HepG2 (cell line): ENCODE results near the gene MGAT5.

Source experiments
- RXRA ChIP-seq: sonication (generic); formaldehyde crosslinking; IDR thresholded peaks from 2 replicates; pipeline ENCODE4 v1.5.1; 2020; ENCODE audit warnings: missing genetic modification reagents
- ZNF709 ChIP-seq: sonication (generic); formaldehyde crosslinking; IDR thresholded peaks from 2 replicates; pipeline ENCODE4 v1.5.0; 2020; ENCODE audit warnings: mild to moderate bottlenecking, missing genetic modification reagents
- TF ChIP-seq, protein P1 (sequence below): sonication (generic); formaldehyde crosslinking; IDR thresholded peaks from 2 replicates; pipeline ENCODE4 v1.5.0; 2020; ENCODE audit warnings: mild to moderate bottlenecking, missing genetic modification reagents, moderate library complexity

GRCh38 chr2:134441153-134441863 lies 187.4 kb downstream of the MGAT5 start:
- TF ChIP-seq RXRA (CRISPR knock-in tag) (no peak), ZNF709 (CRISPR knock-in tag) (no peak)
- TF ChIP-seq, protein P1, sequence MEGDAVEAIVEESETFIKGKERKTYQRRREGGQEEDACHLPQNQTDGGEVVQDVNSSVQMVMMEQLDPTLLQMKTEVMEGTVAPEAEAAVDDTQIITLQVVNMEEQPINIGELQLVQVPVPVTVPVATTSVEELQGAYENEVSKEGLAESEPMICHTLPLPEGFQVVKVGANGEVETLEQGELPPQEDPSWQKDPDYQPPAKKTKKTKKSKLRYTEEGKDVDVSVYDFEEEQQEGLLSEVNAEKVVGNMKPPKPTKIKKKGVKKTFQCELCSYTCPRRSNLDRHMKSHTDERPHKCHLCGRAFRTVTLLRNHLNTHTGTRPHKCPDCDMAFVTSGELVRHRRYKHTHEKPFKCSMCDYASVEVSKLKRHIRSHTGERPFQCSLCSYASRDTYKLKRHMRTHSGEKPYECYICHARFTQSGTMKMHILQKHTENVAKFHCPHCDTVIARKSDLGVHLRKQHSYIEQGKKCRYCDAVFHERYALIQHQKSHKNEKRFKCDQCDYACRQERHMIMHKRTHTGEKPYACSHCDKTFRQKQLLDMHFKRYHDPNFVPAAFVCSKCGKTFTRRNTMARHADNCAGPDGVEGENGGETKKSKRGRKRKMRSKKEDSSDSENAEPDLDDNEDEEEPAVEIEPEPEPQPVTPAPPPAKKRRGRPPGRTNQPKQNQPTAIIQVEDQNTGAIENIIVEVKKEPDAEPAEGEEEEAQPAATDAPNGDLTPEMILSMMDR = no peak
